ENCODE data around the gene TFPT. TPM values are rescaled to one million over a fixed set of nuclear protein-coding genes. Genes with fewer than 3 reads are reported as not detected.
A peak's percentile ranks its signal among the peaks of the same experiment; 100 is the strongest.

Gene TFPT
- total RNA-seq, 1 donor from 2014 or later = 29.4 TPM

- DNase-seq (ENCODE audit: extremely low spot score, unreplicated experiment) = no peak
- H3K36me3 Mint-ChIP-seq (ENCODE audit: unreplicated experiment) = peaks cover 3% of the 10 kb centered on the region
- peak overlapping the region; percentile 66 for H3K4me3 Mint-ChIP-seq (ENCODE audit: unreplicated experiment)
- peaks cover 3% of the 10 kb centered on the region for H3K9me3 Mint-ChIP-seq (ENCODE audit: unreplicated experiment)
- TF ChIP-seq CTCF (IDR thresholded peaks at IDR 0.05) = no peak
- peaks cover 34% of the 10 kb centered on the region for H3K4me1 Mint-ChIP-seq (ENCODE audit: unreplicated experiment)
- no peak overlapping the region for H3K27ac Mint-ChIP-seq (ENCODE audit: unreplicated experiment)
- no peaks in the 10 kb centered on the region for H3K27me3 Mint-ChIP-seq (ENCODE audit: unreplicated experiment)
These were observed 46.9 kb upstream of the TFPT start for GRCh38 chr19:54162241-54162805.

- peaks cover 3% of the 10 kb centered on the region for H3K9me3 Mint-ChIP-seq (ENCODE audit: unreplicated experiment)
- peak overlapping the region; percentile 100 for H3K4me3 Mint-ChIP-seq (ENCODE audit: unreplicated experiment)
- no peaks in the 10 kb centered on the region for H3K27me3 Mint-ChIP-seq (ENCODE audit: unreplicated experiment)
- no peak for TF ChIP-seq CTCF (IDR thresholded peaks at IDR 0.05)
- peaks cover 34% of the 10 kb centered on the region for H3K4me1 Mint-ChIP-seq (ENCODE audit: unreplicated experiment)
- no peak for DNase-seq (ENCODE audit: extremely low spot score, unreplicated experiment)
- peaks cover 10% of the 10 kb centered on the region for H3K36me3 Mint-ChIP-seq (ENCODE audit: unreplicated experiment)
- H3K27ac Mint-ChIP-seq (ENCODE audit: unreplicated experiment) = peak overlapping the region; percentile 100
These were observed 45.4 kb upstream of the TFPT start for GRCh38 chr19:54160854-54161253.

GRCh38 chr19:54160182-54160811 lies 44.8 kb upstream of the TFPT start:
- Mint-ChIP-seq H3K4me3 (ENCODE audit: unreplicated experiment) (peak overlapping the region; percentile 100), H3K27me3 (ENCODE audit: unreplicated experiment) (no peaks in the 10 kb centered on the region), H3K4me1 (ENCODE audit: unreplicated experiment) (peaks cover 34% of the 10 kb centered on the region), H3K9me3 (ENCODE audit: unreplicated experiment) (peaks cover 3% of the 10 kb centered on the region), H3K36me3 (ENCODE audit: unreplicated experiment) (peaks cover 10% of the 10 kb centered on the region), H3K27ac (ENCODE audit: unreplicated experiment) (peak overlapping the region; percentile 100)
- TF ChIP-seq CTCF (IDR thresholded peaks at IDR 0.05) = no peak
- DNase-seq (ENCODE audit: extremely low spot score, unreplicated experiment) = no peak

GRCh38 chr19:54159352-54160181 lies 44.1 kb upstream of the TFPT start, which contains the start of gene LENG1:
Gene LENG1, minus strand, starts transcription at chr19:54159721. Its CDS starts 26 bp downstream, at chr19:54159695.
- H3K9me3 Mint-ChIP-seq (ENCODE audit: unreplicated experiment) = peaks cover 3% of the 10 kb centered on the region
- H3K4me1 Mint-ChIP-seq (ENCODE audit: unreplicated experiment) = peaks cover 34% of the 10 kb centered on the region
- peak; percentile 56 for TF ChIP-seq CTCF (IDR thresholded peaks at IDR 0.05)

More at GRCh38 chr19:54159352-54160181, 44.1 kb upstream of the TFPT start, which contains the start of gene LENG1:
- peak within 1 kb of the TSS; percentile 100 for H3K27ac Mint-ChIP-seq (ENCODE audit: unreplicated experiment)
- DNase-seq (ENCODE audit: extremely low spot score, unreplicated experiment) = peak; percentile 100
- H3K4me3 Mint-ChIP-seq (ENCODE audit: unreplicated experiment) = peak within 1 kb of the TSS; percentile 100
- H3K27me3 Mint-ChIP-seq (ENCODE audit: unreplicated experiment) = no peaks in the 10 kb centered on the region
- peaks cover 16% of the 10 kb centered on the region for H3K36me3 Mint-ChIP-seq (ENCODE audit: unreplicated experiment)

Data from osteocyte (in vitro differentiated cells).